ENCODE results near the gene HACD2. TPM values are rescaled to one million over a fixed set of nuclear protein-coding genes. Genes with fewer than 3 reads are reported as not detected.

The HACD2 gene
- total RNA-seq, 1 experiment from 2014 or later: 27.4 TPM

- no peaks in the 10 kb centered on the region for H3K23me2 ChIP-seq (ENCODE audit: insufficient read length, low read depth, low read length, poor library complexity, severe bottlenecking)
- no peaks in the 10 kb centered on the region for H3K9me3 ChIP-seq (ENCODE audit: control insufficient read depth, low read depth, low read length)
- H3K9ac ChIP-seq (ENCODE audit: extremely low read depth, insufficient read length, low read length): no peak overlapping the region
- no peaks in the 10 kb centered on the region for H3K27me3 ChIP-seq (ENCODE audit: insufficient read depth, low read length)
- H2BK12ac ChIP-seq (ENCODE audit: insufficient read length, low read depth, low read length): no peak overlapping the region
- peaks cover 2% of the 10 kb centered on the region for H4K20me1 ChIP-seq (ENCODE audit: control insufficient read depth, insufficient read depth, insufficient read length)
- TF ChIP-seq CTCF (conservative IDR thresholded peaks at IDR 0.05): no peak
- no peak overlapping the region for H3K18ac ChIP-seq (ENCODE audit: insufficient read length, low read depth, low read length)
- DNase-seq: no peak
- H3K4me2 ChIP-seq (ENCODE audit: insufficient read depth, insufficient read length, low read length): no peak overlapping the region
- no peaks in the 10 kb centered on the region; the same call in 1 of the 2 replicates for H3K27me3 Mint-ChIP-seq (ENCODE audit: low read depth)
- H3K23ac ChIP-seq (ENCODE audit: insufficient read length, low read depth, low read length): no peak overlapping the region
- peak overlapping the region; percentile 61 to 82 (median 63); a peak in 4 of 7 replicates for H3K27ac Mint-ChIP-seq
- peaks cover 43 to 56% of the 10 kb centered on the region in 2 experiments for H3K4me1 Mint-ChIP-seq
- H3K9me3 Mint-ChIP-seq: no peaks in the 10 kb centered on the region; a peak in 1 of 5 replicates
- H3K4ac ChIP-seq (ENCODE audit: low read depth, low read length): no peak overlapping the region
- H3K14ac ChIP-seq (ENCODE audit: insufficient read depth, low read length): no peak overlapping the region
- H2AK5ac ChIP-seq (ENCODE audit: insufficient read length, low read length): no peak overlapping the region
- H3K36me3 Mint-ChIP-seq (ENCODE audit: insufficient read depth in 1 of 3, low read depth in 3 of 3): peaks cover 0 to 3% (median 0%) of the 10 kb centered on the region in 3 experiments; a peak in 1 of 7 replicates
- H2BK120ac ChIP-seq (ENCODE audit: low read depth, low read length, poor library complexity, severe bottlenecking): no peak overlapping the region
- H3K4me1 ChIP-seq (ENCODE audit: insufficient read depth, low read length): peaks cover 4% of the 10 kb centered on the region; the same call in 1 of the 2 replicates
- H4K91ac ChIP-seq (ENCODE audit: insufficient read length, low read depth, low read length): no peak overlapping the region
- no peak overlapping the region for H3K56ac ChIP-seq (ENCODE audit: insufficient read length, low read depth, low read length)
- H3K79me1 ChIP-seq (ENCODE audit: insufficient read depth, low read depth, low read length, poor library complexity, severe bottlenecking): no peaks in the 10 kb centered on the region
- no peak overlapping the region for H3K27ac ChIP-seq (ENCODE audit: insufficient read length, low read depth, low read length)
- H4K8ac ChIP-seq (replicated peaks; ENCODE audit: insufficient read length, low read depth, low read length): no peak overlapping the region
- H3K79me2 ChIP-seq (ENCODE audit: insufficient read depth, low read length): no peaks in the 10 kb centered on the region
- H3T11ph ChIP-seq (ENCODE audit: low read length): no peak overlapping the region
- H2BK5ac ChIP-seq (ENCODE audit: insufficient read length, low read length): no peak overlapping the region
- WGBS (ENCODE audit: extremely low coverage, insufficient read length, low lambda C conversion rate): no CpG with 5 or more reads among the region's 6 CpGs
- peak overlapping the region in 1 of 2 experiments; percentile 19; a peak in 1 of 5 replicates for H3K4me3 Mint-ChIP-seq
- no peak overlapping the region for H4K5ac ChIP-seq (ENCODE audit: insufficient read length, low read depth, low read length)
- H2BK15ac ChIP-seq (ENCODE audit: low read depth, low read length): no peak overlapping the region
- H2BK20ac ChIP-seq (ENCODE audit: low read depth, low read length, poor library complexity, severe bottlenecking): no peak overlapping the region
- no peak overlapping the region for H2AFZ ChIP-seq (ENCODE audit: low read length)
Observed at GRCh38 chr3:123632161-123632655, 47.4 kb upstream of the HACD2 start.

Data from H9 (cell line).